Bronchial epithelial cell (primary cell): ENCODE measurements around the gene REXO4. TPM values are rescaled to one million over a fixed set of nuclear protein-coding genes. Genes with fewer than 3 reads are reported as not detected.
A peak's percentile ranks its signal among the peaks of the same experiment; 100 is the strongest.

ENCODE experiments used
- DNase-seq: peaks from one replicate; pipeline ENCODE4 v3.0.0-alpha.2; 2010; ENCODE audit warnings: low read depth
- FAIRE-seq: peaks from 2 replicates; lab custom pipeline; 2011; peaks lifted over from hg19 to GRCh38; lab: Jason Lieb, UNC
- H3K27me3 ChIP-seq: 2 replicates; pipeline ENCODE4 v1.5.1; 2011; ENCODE audit warnings: low read length; ENCODE audit not compliant: control insufficient read depth, insufficient read depth
- H3K36me3 ChIP-seq: 2 replicates; pipeline ENCODE4 v1.5.1; 2011; ENCODE audit warnings: low read length; ENCODE audit not compliant: control insufficient read depth, insufficient read depth
- H3K4me3 ChIP-seq: 2 replicates; pipeline ENCODE4 v1.5.1; 2011; ENCODE audit warnings: mild to moderate bottlenecking, low read depth, low read length, control low read depth
- total RNA-seq: library from RNA; depleted of rRNA; stranded (reverse); fragments of >200 nt; gene quantifications from 2 replicates; pipeline ENCODE4 v1.2.1, GENCODE V29; 2014
- TF ChIP-seq, protein P1 (sequence below): IDR thresholded peaks from 2 replicates; pipeline ENCODE4 v1.5.1; 2011; ENCODE audit warnings: mild to moderate bottlenecking, moderate library complexity, low read length, control low read depth, inconsistent platforms; ENCODE audit not compliant: insufficient read depth, severe bottlenecking

REXO4 gene
- total RNA-seq, 1 donor from 2014 or later = 15.5 TPM

DNA sequence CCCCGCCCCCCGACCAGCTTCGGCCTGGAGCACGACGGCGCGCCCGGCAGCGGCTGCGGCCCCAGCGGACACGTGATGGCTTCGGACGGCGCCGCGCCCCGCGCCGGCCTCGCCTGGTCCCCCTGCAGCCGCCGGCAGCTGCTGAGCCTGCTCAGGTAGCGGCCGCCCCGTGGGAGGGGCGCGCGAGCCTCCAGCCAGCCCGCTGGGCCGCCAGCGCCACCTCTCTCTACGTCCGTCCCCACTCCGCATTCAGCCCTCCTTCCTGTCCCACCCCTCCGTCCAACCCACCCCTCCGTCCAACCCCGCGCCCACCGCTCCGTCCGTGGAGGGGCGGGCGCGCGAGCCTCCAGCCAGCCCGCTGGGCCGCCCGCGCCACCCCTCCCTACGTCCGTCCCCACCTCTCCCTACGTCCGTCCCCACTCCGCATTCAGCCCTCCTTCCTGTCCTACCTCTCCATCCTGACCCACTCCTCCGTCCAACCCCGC lies 10.8 kb upstream of the REXO4 start:
- no peak for DNase-seq
- peaks cover 5% of the 10 kb centered on the region for H3K27me3 ChIP-seq
- peak overlapping the region; percentile 23 for H3K4me3 ChIP-seq
- no peaks in the 10 kb centered on the region for H3K36me3 ChIP-seq
- FAIRE-seq = no peak
- TF ChIP-seq, protein P1, sequence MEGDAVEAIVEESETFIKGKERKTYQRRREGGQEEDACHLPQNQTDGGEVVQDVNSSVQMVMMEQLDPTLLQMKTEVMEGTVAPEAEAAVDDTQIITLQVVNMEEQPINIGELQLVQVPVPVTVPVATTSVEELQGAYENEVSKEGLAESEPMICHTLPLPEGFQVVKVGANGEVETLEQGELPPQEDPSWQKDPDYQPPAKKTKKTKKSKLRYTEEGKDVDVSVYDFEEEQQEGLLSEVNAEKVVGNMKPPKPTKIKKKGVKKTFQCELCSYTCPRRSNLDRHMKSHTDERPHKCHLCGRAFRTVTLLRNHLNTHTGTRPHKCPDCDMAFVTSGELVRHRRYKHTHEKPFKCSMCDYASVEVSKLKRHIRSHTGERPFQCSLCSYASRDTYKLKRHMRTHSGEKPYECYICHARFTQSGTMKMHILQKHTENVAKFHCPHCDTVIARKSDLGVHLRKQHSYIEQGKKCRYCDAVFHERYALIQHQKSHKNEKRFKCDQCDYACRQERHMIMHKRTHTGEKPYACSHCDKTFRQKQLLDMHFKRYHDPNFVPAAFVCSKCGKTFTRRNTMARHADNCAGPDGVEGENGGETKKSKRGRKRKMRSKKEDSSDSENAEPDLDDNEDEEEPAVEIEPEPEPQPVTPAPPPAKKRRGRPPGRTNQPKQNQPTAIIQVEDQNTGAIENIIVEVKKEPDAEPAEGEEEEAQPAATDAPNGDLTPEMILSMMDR = no peak

DNA sequence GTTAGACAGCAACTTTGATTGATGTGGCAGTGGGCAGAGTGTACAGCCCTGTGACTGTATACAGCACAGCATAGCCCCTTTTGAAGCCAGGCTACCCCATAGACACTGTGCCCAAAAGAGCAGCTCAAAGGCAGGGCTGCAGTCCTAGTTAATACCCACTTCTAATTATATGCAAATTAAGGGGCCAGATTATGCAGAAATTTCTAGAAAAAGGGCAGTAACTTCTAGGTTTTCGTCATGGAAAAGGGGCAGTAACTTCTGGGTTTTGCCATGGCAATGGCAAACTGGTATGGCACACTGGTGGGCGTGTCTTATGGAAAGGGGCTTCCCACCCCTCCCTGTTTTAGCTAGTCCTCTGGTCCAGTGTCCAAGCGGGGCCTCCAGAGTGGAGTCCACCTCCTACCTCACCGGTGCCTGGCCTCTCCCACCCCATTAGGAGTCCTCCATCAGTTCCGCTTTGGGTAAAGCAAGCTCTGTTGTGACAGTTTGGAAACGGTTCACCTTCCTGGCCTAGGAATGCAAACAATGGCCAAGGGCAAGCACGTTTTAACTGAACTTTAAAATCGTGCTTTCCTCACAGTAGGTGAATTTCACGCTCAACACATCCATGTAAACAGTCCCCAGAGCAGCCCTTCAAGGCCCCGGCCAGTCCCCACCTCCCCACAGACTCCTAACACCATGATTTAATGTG lies 10.0 kb upstream of the REXO4 start:
- Histone ChIP-seq H3K36me3 (no peaks in the 10 kb centered on the region), H3K4me3 (no peak overlapping the region), H3K27me3 (peaks cover 5% of the 10 kb centered on the region)
- FAIRE-seq = no peak
- DNase-seq = no peak
- TF ChIP-seq, protein P1 = no peak

DNA sequence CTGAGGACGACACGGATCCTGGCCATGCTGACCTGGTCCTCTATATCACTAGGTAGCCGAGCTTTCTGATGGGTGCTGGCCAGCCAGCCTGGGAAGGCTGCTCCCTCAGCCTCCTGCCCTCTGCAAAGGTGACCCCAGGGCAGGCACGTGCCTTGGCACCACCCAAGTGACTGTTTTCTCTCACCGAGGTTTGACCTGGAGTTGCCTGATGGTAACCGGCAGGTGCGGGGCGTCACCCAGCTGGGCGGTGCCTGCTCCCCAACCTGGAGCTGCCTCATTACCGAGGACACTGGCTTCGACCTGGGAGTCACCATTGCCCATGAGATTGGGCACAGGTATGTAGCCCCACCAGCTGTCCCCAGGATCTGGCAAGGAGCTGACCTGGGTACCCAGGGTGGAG lies 8.2 kb upstream of the REXO4 start:
- Histone ChIP-seq H3K4me3 (no peak overlapping the region), H3K27me3 (peaks cover 5% of the 10 kb centered on the region), H3K36me3 (no peaks in the 10 kb centered on the region)
- FAIRE-seq (no peak), DNase-seq (no peak)
- TF ChIP-seq, protein P1 = no peak

DNA sequence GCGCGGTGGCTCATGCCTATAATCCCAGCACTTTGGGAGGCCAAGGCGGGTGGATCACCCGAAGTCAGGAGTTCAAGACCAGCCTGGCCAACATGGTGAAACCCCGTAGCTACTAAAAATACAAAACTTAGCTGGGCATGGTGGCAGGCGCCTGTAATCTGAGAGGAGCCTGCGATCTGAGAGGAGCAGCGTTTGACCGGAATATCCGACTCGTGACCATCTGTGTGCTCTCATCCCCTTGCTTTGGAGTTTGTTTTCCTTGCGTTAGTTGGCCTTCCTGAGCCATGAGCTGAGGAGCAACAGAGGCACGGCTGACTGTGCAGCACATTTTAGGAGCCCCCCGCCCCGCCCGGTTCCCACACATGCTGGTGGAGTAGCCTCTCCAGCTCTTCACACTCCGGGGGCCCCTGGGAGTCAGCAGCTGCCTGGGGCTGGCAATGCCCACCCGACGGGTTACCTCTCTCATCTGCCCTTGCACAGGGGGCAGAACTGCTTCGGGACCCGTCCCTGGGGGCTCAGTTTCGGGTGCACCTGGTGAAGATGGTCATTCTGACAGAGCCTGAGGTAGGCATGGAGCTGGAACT lies 7.3 kb upstream of the REXO4 start:
- no peak overlapping the region for H3K4me3 ChIP-seq
- FAIRE-seq = no peak
- no peaks in the 10 kb centered on the region for H3K36me3 ChIP-seq
- peaks cover 5% of the 10 kb centered on the region for H3K27me3 ChIP-seq
- no peak for DNase-seq
- TF ChIP-seq, protein P1 = no peak

DNA sequence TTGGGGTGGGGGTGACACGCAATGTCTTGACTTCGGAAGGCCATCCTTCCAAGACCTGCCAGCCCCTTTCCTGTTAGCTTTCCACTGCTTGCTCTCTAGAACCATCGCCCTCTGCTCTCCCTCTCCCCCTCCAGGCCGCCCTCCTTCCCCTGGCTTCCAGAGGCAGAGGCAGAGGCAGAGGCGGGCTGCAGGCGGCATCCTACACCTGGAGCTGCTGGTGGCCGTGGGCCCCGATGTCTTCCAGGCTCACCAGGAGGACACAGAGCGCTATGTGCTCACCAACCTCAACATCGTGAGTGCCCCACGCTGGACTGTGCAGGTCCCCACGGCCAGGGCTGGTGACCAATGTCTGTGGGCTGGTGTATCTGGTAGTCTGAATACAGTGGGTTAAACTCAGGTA lies 6.4 kb upstream of the REXO4 start:
- no peak overlapping the region for H3K4me3 ChIP-seq
- no peak for FAIRE-seq

More for the DNA sequence above, 6.4 kb upstream of the REXO4 start:
- no peak for DNase-seq
- Histone ChIP-seq H3K27me3 (peaks cover 5% of the 10 kb centered on the region), H3K36me3 (no peaks in the 10 kb centered on the region)
- TF ChIP-seq, protein P1 = no peak
